Measurements from ENCODE around the gene SPECC1. TPM values are rescaled to one million over a fixed set of nuclear protein-coding genes. Genes with fewer than 3 reads are reported as not detected.
A peak's percentile ranks its signal among the peaks of the same experiment; 100 is the strongest.

Gene SPECC1
- total RNA-seq, 1 donor from 2014 or later: 76.4 TPM

GRCh38 chr17:20263595-20263994 lies 254.4 kb downstream of the SPECC1 start:
- H3K4me1 ChIP-seq: peaks cover 10 to 38% of the 10 kb centered on the region in 2 donors
- TF ChIP-seq CTCF (IDR thresholded peaks at IDR 0.05): no peak
- H3K27me3 ChIP-seq: no peaks in the 10 kb centered on the region
- DNase-seq (ENCODE audit: low spot score in 2 of 2): no peak
- H3K27ac ChIP-seq: peak overlapping the region; percentile 87 to 90
- intact Hi-C loops (cut with DNase I): no loop called here
- no peaks in the 10 kb centered on the region for H3K9me3 ChIP-seq
- H3K4me3 ChIP-seq: no peak overlapping the region
- peaks cover 5 to 21% of the 10 kb centered on the region in 2 donors for H3K36me3 ChIP-seq

GRCh38 chr17:20264996-20265395 lies 255.8 kb downstream of the SPECC1 start:
- Histone ChIP-seq H3K4me1 (peaks cover 10 to 41% of the 10 kb centered on the region in 2 donors), H3K9me3 (no peaks in the 10 kb centered on the region), H3K36me3 (peaks cover 5 to 11% of the 10 kb centered on the region in 2 donors), H3K27ac (peak overlapping the region; percentile 87 to 90), H3K4me3 (no peak overlapping the region), H3K27me3 (no peaks in the 10 kb centered on the region)
- no peak for TF ChIP-seq CTCF (IDR thresholded peaks at IDR 0.05)
- DNase-seq (ENCODE audit: low spot score in 2 of 2): no peak
- intact Hi-C loops (cut with DNase I): no loop called here

GRCh38 chr17:20266806-20267458 lies 257.8 kb downstream of the SPECC1 start:
- intact Hi-C loops (cut with DNase I): loop anchor here (2.0 kb wide), 1 partner anchor 34 kb away; no protein-coding TSS in a partner anchor
- peak in 1 of 2 donors; percentile 77 for DNase-seq (ENCODE audit: low spot score in 2 of 2)
- Histone ChIP-seq H3K9me3 (no peaks in the 10 kb centered on the region), H3K36me3 (no peaks in the 10 kb centered on the region), H3K4me3 (no peak overlapping the region), H3K27ac (peak overlapping the region; percentile 87 to 90), H3K4me1 (peaks cover 10 to 41% of the 10 kb centered on the region in 2 donors), H3K27me3 (no peaks in the 10 kb centered on the region)
- TF ChIP-seq CTCF (IDR thresholded peaks at IDR 0.05): no peak

GRCh38 chr17:20267459-20267842 lies 258.3 kb downstream of the SPECC1 start:
- H3K4me3 ChIP-seq: no peak overlapping the region
- no peaks in the 10 kb centered on the region for H3K36me3 ChIP-seq
- no peak for TF ChIP-seq CTCF (IDR thresholded peaks at IDR 0.05)
- peaks cover 10 to 39% of the 10 kb centered on the region in 2 donors for H3K4me1 ChIP-seq
- no peak for DNase-seq (ENCODE audit: low spot score in 2 of 2)
- no peaks in the 10 kb centered on the region for H3K27me3 ChIP-seq
- H3K27ac ChIP-seq: peak overlapping the region; percentile 87 to 90
- intact Hi-C loops (cut with DNase I): loop anchor here (2.0 kb wide), 1 partner anchor 33 kb away; no protein-coding TSS in a partner anchor
- no peaks in the 10 kb centered on the region for H3K9me3 ChIP-seq

- no peak for DNase-seq (ENCODE audit: low spot score in 2 of 2)
- Histone ChIP-seq H3K4me3 (no peak overlapping the region), H3K9me3 (no peaks in the 10 kb centered on the region), H3K27ac (peak overlapping the region; percentile 87 to 90), H3K36me3 (no peaks in the 10 kb centered on the region), H3K27me3 (no peaks in the 10 kb centered on the region), H3K4me1 (peaks cover 6 to 24% of the 10 kb centered on the region in 2 donors)
- TF ChIP-seq CTCF (IDR thresholded peaks at IDR 0.05): no peak
- intact Hi-C loops (cut with DNase I): no loop called here
These were observed 261.2 kb downstream of the SPECC1 start for GRCh38 chr17:20270369-20270768.

All from ascending aorta (tissue), 2 donors.